Hepatocyte (in vitro differentiated cells): ENCODE measurements around the gene NYNRIN. TPM values are rescaled to one million over a fixed set of nuclear protein-coding genes. Genes with fewer than 3 reads are reported as not detected.

ENCODE experiments used
- DNase-seq: peaks from one replicate; pipeline ENCODE4 v3.0.0-alpha.2; 2016; ENCODE audit warnings: low spot score
- H2AFZ ChIP-seq: fragments of 200-600 bp; sonication (generic); 2 replicates; pipeline ENCODE4 v1.6.0; 2016; ENCODE audit warnings: antibody characterized with exemption, mild to moderate bottlenecking
- H3K27ac ChIP-seq: fragments of 200-600 bp; sonication (generic); 2 replicates; pipeline ENCODE4 v1.5.1; 2016; ENCODE audit warnings: mild to moderate bottlenecking
- H3K27me3 ChIP-seq: fragments of 200-600 bp; sonication (generic); 2 replicates; pipeline ENCODE4 v1.6.1; 2016
- H3K36me3 ChIP-seq: fragments of 200-600 bp; sonication (generic); replicated peaks from 2 replicates; pipeline ENCODE4 v1.5.1; 2016; ENCODE audit warnings: low read depth; ENCODE audit not compliant: insufficient read depth
- H3K4me1 ChIP-seq: fragments of 200-600 bp; sonication (generic); 2 replicates; pipeline ENCODE4 v1.5.1; 2016; ENCODE audit warnings: mild to moderate bottlenecking, moderate library complexity; ENCODE audit not compliant: insufficient read depth
- H3K4me2 ChIP-seq: fragments of 200-600 bp; sonication (generic); 2 replicates; pipeline ENCODE4 v1.6.0; 2016
- H3K4me3 ChIP-seq: fragments of 200-600 bp; sonication (generic); 2 replicates; pipeline ENCODE4 v1.5.1; 2016; ENCODE audit warnings: mild to moderate bottlenecking
- H3K79me2 ChIP-seq: fragments of 200-600 bp; sonication (generic); 2 replicates; pipeline ENCODE4 v1.6.0; 2017; ENCODE audit warnings: mild to moderate bottlenecking
- H3K9me2 ChIP-seq: fragments of 200-600 bp; sonication (generic); replicated peaks from 2 replicates; pipeline ENCODE4 v1.6.0; 2017; ENCODE audit warnings: mild to moderate bottlenecking; ENCODE audit not compliant: insufficient read depth
- H3K9me3 ChIP-seq: fragments of 200-600 bp; sonication (generic); 2 replicates; pipeline ENCODE4 v1.5.1; 2016; ENCODE audit warnings: low read depth, mild to moderate bottlenecking
- H4K20me1 ChIP-seq: fragments of 200-600 bp; sonication (generic); 2 replicates; pipeline ENCODE4 v1.6.0; 2016; ENCODE audit warnings: mild to moderate bottlenecking; ENCODE audit not compliant: insufficient read depth, poor library complexity, severe bottlenecking
- CTCF ChIP-seq: fragments of 200-600 bp; sonication (generic); IDR thresholded peaks from 2 replicates; pipeline ENCODE4 v1.5.1; 2016; ENCODE audit warnings: antibody characterized with exemption, mild to moderate bottlenecking; ENCODE audit not compliant: poor library complexity
- EZH2 ChIP-seq: fragments of 200-600 bp; sonication (generic); IDR thresholded peaks from 2 replicates; pipeline ENCODE4 v1.6.1; 2016; ENCODE audit warnings: antibody characterized with exemption, mild to moderate bottlenecking, borderline replicate concordance
- EZH2phosphoT487 ChIP-seq: fragments of 200-600 bp; sonication (generic); IDR thresholded peaks from one replicate; pipeline ENCODE4 v1.6.1; 2018; ENCODE audit warnings: antibody characterized with exemption, mild to moderate bottlenecking, low read depth, moderate library complexity; ENCODE audit not compliant: unreplicated experiment, severe bottlenecking
- WGBS: methylation state at CpG from one replicate; pipeline ENCODE4 v1.1.6; 2016; ENCODE audit warnings: low lambda C conversion rate; ENCODE audit errors: missing lambda C conversion rate; 5-methylcytosine and 5-hydroxymethylcytosine counted together
- polyA plus RNA-seq: library from polyadenylated mRNA; unstranded; fragments of >200 nt; fragmentation: Nextera tagmentation; extraction: Ambion mirVana; gene quantifications from 2 replicates; pipeline ENCODE4 v1.2.1, GENCODE V29; 2016
- total RNA-seq: library from RNA; depleted of rRNA; stranded (reverse); fragments of >200 nt; gene quantifications from 2 replicates; pipeline ENCODE4 v1.2.3, GENCODE V29; 2014

Gene NYNRIN
- total and polyA plus RNA-seq, 2 experiments from 2014 or later = 34.5 to 56.5 TPM

- H3K27ac ChIP-seq = no peak overlapping the region
- TF ChIP-seq EZH2phosphoT487 = no peak
- TF ChIP-seq CTCF = no peak
- TF ChIP-seq EZH2 = no peak
- DNase-seq = no peak
- H3K9me2 ChIP-seq = no peaks in the 10 kb centered on the region
- H3K9me3 ChIP-seq = no peaks in the 10 kb centered on the region
- no peak overlapping the region for H3K4me3 ChIP-seq
- WGBS = 95% methylated on average over 3 of the region's 3 CpGs
- H2AFZ ChIP-seq = no peak overlapping the region
- H3K79me2 ChIP-seq = peaks cover 32% of the 10 kb centered on the region
- peaks cover 11% of the 10 kb centered on the region for H3K4me1 ChIP-seq
- H3K36me3 ChIP-seq = no peaks in the 10 kb centered on the region
- no peaks in the 10 kb centered on the region for H3K27me3 ChIP-seq
- H3K4me2 ChIP-seq = no peak overlapping the region
- H4K20me1 ChIP-seq = peaks cover 22% of the 10 kb centered on the region
Measured at GRCh38 chr14:24434676-24435075, 35.9 kb downstream of the NYNRIN start.

- Histone ChIP-seq H3K9me2 (no peaks in the 10 kb centered on the region), H3K36me3 (no peaks in the 10 kb centered on the region), H3K4me3 (no peak overlapping the region), H3K79me2 (peaks cover 31% of the 10 kb centered on the region), H3K4me2 (no peak overlapping the region), H4K20me1 (peaks cover 22% of the 10 kb centered on the region), H3K27ac (no peak overlapping the region), H3K4me1 (peaks cover 11% of the 10 kb centered on the region), H3K27me3 (no peaks in the 10 kb centered on the region), H3K9me3 (no peaks in the 10 kb centered on the region), H2AFZ (no peak overlapping the region)
- TF ChIP-seq EZH2 (no peak), CTCF (no peak), EZH2phosphoT487 (no peak)
- no peak for DNase-seq
- 88% methylated on average over 2 of the region's 2 CpGs for WGBS
Measured at GRCh38 chr14:24435192-24435810, 36.5 kb downstream of the NYNRIN start.

GRCh38 chr14:24435998-24436354 is 37.2 kb downstream of the NYNRIN start:
- DNase-seq = no peak
- H3K9me3 ChIP-seq = no peaks in the 10 kb centered on the region
- no peak overlapping the region for H3K27ac ChIP-seq
- WGBS = 74% methylated on average over 6 of the region's 6 CpGs
- H3K9me2 ChIP-seq = no peaks in the 10 kb centered on the region
- H3K4me3 ChIP-seq = no peak overlapping the region
- TF ChIP-seq CTCF = no peak
- no peak for TF ChIP-seq EZH2
- no peak for TF ChIP-seq EZH2phosphoT487
- no peak overlapping the region for H2AFZ ChIP-seq
- no peaks in the 10 kb centered on the region for H3K27me3 ChIP-seq
- H3K79me2 ChIP-seq = peaks cover 29% of the 10 kb centered on the region
- H3K4me1 ChIP-seq = peaks cover 10% of the 10 kb centered on the region
- no peak overlapping the region for H3K4me2 ChIP-seq
- H4K20me1 ChIP-seq = peaks cover 24% of the 10 kb centered on the region
- H3K36me3 ChIP-seq = no peaks in the 10 kb centered on the region
